Immature natural killer cell (primary cell): ENCODE data around the gene PRDM16. TPM values are rescaled to one million over a fixed set of nuclear protein-coding genes. Genes with fewer than 3 reads are reported as not detected.
"Not testable (repeated sequence)": the region's sequence is repeated elsewhere in the genome, so short reads cannot be mapped to it uniquely, and the experiment has no call there.

ENCODE experiments used
- DNase-seq, 3 donors: peaks; one replicate each; pipeline ENCODE4 v3.0.0; 2022; ENCODE audit warnings: mixed read lengths in 1 of 3
- H3K27ac Mint-ChIP-seq, 6 donors: one replicate each; pipeline ENCODE4 v1.8.0; 2020; ENCODE audit warnings: mixed read lengths in 6 of 6, mild to moderate bottlenecking in 5 of 6, inconsistent platforms in 4 of 6, moderate library complexity in 3 of 6
- H3K27me3 Mint-ChIP-seq, 3 donors: one replicate each; pipeline ENCODE4 v1.8.0; 2020 to 2021; ENCODE audit warnings: low read depth in 3 of 3, mild to moderate bottlenecking in 3 of 3, mixed read lengths in 3 of 3, moderate library complexity in 3 of 3, inconsistent platforms in 1 of 3
- H3K36me3 Mint-ChIP-seq, 3 donors: one replicate each; pipeline ENCODE4 v1.8.0; 2020; ENCODE audit warnings: mixed read lengths in 3 of 3, inconsistent platforms in 2 of 3, mild to moderate bottlenecking in 2 of 3
- H3K4me1 Mint-ChIP-seq, 2 donors: one replicate each; pipeline ENCODE4 v1.8.0; 2020; ENCODE audit warnings: inconsistent platforms in 2 of 2, mild to moderate bottlenecking in 2 of 2, mixed read lengths in 2 of 2, moderate library complexity in 1 of 2
- H3K4me3 Mint-ChIP-seq, 5 donors: one replicate each; pipeline ENCODE4 v1.8.0; 2020; ENCODE audit warnings: mild to moderate bottlenecking in 5 of 5, mixed read lengths in 5 of 5, inconsistent platforms in 3 of 5, moderate library complexity in 3 of 5
- H3K9me3 Mint-ChIP-seq, 6 donors: one replicate each; pipeline ENCODE4 v1.8.0; 2020; ENCODE audit warnings: mild to moderate bottlenecking in 6 of 6, mixed read lengths in 6 of 6, inconsistent platforms in 4 of 6, moderate library complexity in 3 of 6
- polyA plus RNA-seq, 3 donors: library from polyadenylated mRNA; unstranded; fragments of 300-500 nt; fragmentation: Illumina TruSeq; gene quantifications; one replicate each; pipeline ENCODE4 v1.2.3, GENCODE V29; 2021

The PRDM16 gene
- polyA plus RNA-seq, 3 donors from 2014 or later, result 0.17 to 0.29 (median 0.22) TPM

GRCh38 chr1:3276341-3276800 lies 207.4 kb downstream of the PRDM16 start:
- no peak for DNase-seq
- no peaks in the 10 kb centered on the region for H3K9me3 Mint-ChIP-seq
- H3K4me1 Mint-ChIP-seq, result no peaks in the 10 kb centered on the region
- no peak overlapping the region for H3K4me3 Mint-ChIP-seq
- H3K36me3 Mint-ChIP-seq, result no peaks in the 10 kb centered on the region
- H3K27me3 Mint-ChIP-seq, result peaks cover 1 to 2% (median 2%) of the 10 kb centered on the region in 3 donors
- H3K27ac Mint-ChIP-seq, result no peak overlapping the region

DNA sequence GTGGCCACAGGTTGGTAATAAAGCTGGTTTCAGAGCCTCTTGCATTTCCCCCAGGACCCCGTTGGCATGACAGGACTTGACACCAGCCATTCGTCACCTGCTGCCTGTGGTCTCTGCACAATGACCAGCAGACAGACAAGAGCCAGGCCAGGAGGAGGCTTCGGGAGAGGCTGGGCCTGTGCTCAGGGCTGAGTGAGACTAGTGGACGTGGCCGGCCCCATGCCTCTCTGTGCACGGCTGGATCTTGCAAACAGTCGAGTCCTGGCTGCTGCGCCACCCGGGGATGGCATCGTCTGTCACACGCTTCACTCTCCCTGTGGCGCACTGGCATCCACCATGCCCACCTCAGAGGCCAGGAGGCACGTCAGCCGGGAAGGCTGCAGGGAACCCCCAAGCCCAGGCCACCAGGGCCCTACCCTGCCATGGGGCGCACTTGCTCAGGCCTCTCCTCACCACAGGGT lies 208.0 kb downstream of the PRDM16 start:
- DNase-seq, result no peak
- Mint-ChIP-seq H3K27ac (no peak overlapping the region), H3K9me3 (no peaks in the 10 kb centered on the region), H3K4me3 (no peak overlapping the region), H3K27me3 (peaks cover 2 to 4% (median 2%) of the 10 kb centered on the region in 3 donors), H3K4me1 (no peaks in the 10 kb centered on the region), H3K36me3 (no peaks in the 10 kb centered on the region)

GRCh38 chr1:3277623-3278022 lies 208.6 kb downstream of the PRDM16 start:
- Mint-ChIP-seq H3K36me3 (no peaks in the 10 kb centered on the region), H3K9me3 (no peaks in the 10 kb centered on the region), H3K27me3 (peaks cover 2 to 4% (median 2%) of the 10 kb centered on the region in 3 donors), H3K4me3 (no peak overlapping the region), H3K4me1 (no peaks in the 10 kb centered on the region), H3K27ac (no peak overlapping the region)
- no peak for DNase-seq

- peaks cover 2% of the 10 kb centered on the region in 3 donors for H3K27me3 Mint-ChIP-seq
- no peaks in the 10 kb centered on the region for H3K9me3 Mint-ChIP-seq
- no peaks in the 10 kb centered on the region for H3K36me3 Mint-ChIP-seq
- H3K27ac Mint-ChIP-seq, result no peak overlapping the region
- no peak overlapping the region for H3K4me3 Mint-ChIP-seq
- DNase-seq, result no peak
- H3K4me1 Mint-ChIP-seq, result no peaks in the 10 kb centered on the region
These were observed 209.6 kb downstream of the PRDM16 start for GRCh38 chr1:3278416-3279181.

GRCh38 chr1:3279182-3279470 lies 210.1 kb downstream of the PRDM16 start:
- no peak overlapping the region for H3K27ac Mint-ChIP-seq
- no peaks in the 10 kb centered on the region for H3K36me3 Mint-ChIP-seq
- no peak overlapping the region for H3K4me3 Mint-ChIP-seq
- DNase-seq, result no peak
- H3K27me3 Mint-ChIP-seq, result peaks cover 2% of the 10 kb centered on the region in 3 donors
- H3K4me1 Mint-ChIP-seq, result no peaks in the 10 kb centered on the region
- H3K9me3 Mint-ChIP-seq, result no peaks in the 10 kb centered on the region

GRCh38 chr1:3281735-3282134 lies 212.7 kb downstream of the PRDM16 start:
- Mint-ChIP-seq H3K4me3 (no peak overlapping the region), H3K27me3 (peaks cover 2% of the 10 kb centered on the region in 3 donors), H3K9me3 (no peaks in the 10 kb centered on the region), H3K36me3 (no peaks in the 10 kb centered on the region), H3K4me1 (no peaks in the 10 kb centered on the region), H3K27ac (no peak overlapping the region)
- DNase-seq, result no peak

GRCh38 chr1:3282186-3282585 lies 213.2 kb downstream of the PRDM16 start:
- no peak for DNase-seq

DNA sequence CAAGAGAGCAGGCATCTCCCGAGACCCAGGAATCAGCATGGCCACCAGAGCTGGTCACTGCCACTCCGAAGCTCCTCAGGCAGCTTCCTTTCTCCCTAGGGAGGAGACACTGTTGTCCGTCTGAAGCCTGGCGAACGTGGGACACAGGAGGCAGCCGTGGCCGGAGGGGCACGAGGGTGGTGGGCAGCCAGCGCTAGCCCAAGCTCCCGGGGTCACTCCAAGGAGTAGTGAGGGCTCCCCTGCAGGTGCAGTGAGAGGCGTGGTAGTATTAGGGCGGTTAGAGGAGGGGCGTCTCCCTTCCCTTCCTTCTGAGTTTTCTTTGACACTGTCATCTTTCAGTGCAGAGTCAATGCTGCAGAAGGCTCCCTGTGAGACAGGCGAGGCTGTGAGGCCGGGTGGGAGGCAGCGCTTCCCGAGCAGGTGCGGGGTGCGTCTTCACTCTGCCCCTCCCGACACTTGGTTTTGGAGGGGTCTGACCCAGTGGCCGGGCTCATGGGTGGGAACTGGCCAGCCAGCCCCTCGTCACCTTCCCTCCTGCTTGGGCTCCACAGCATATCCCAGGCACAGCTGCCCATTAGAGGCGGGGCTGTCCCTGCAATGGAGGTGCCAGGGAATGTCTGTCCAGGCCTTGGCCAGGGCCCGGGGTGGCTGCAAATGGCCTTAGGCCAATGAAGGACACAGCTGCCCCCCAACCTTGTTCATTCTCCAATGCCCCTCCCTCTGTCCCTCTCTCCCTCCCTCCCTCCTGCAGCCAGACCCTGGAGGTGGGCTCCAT lies 213.8 kb downstream of the PRDM16 start:
- Mint-ChIP-seq H3K27ac (no peak overlapping the region), H3K4me3 (no peak overlapping the region), H3K4me1 (no peaks in the 10 kb centered on the region), H3K36me3 (no peaks in the 10 kb centered on the region), H3K27me3 (peaks cover 2% of the 10 kb centered on the region in 3 donors), H3K9me3 (no peaks in the 10 kb centered on the region)
- DNase-seq, result no peak

More at GRCh38 chr1:3282186-3282585, 213.2 kb downstream of the PRDM16 start:
- Mint-ChIP-seq H3K27me3 (peaks cover 2% of the 10 kb centered on the region in 3 donors), H3K27ac (no peak overlapping the region), H3K9me3 (no peaks in the 10 kb centered on the region), H3K36me3 (no peaks in the 10 kb centered on the region), H3K4me3 (no peak overlapping the region), H3K4me1 (no peaks in the 10 kb centered on the region)

DNA sequence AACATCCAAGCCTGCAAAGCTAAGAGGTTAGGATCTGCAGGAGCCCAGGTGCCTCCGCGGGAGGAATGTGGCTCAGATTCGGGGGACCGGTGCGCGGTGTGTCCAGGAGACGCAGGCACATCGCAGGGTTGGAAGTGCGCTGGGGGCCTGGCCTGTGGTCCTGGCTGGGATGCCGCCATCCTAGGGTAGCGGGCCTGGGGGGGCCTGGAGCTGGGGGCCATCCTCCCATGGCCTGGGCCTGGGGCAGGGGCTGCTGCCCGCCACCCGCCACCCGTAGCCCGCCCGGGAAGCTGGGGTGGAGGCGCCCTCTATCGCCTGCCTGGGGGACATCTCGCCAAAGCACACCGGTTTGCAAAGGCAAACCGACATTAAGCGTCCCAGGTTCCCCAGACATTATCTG lies 214.8 kb downstream of the PRDM16 start:
- DNase-seq, result no peak
- Mint-ChIP-seq H3K36me3 (no peaks in the 10 kb centered on the region), H3K4me1 (no peaks in the 10 kb centered on the region)

DNA sequence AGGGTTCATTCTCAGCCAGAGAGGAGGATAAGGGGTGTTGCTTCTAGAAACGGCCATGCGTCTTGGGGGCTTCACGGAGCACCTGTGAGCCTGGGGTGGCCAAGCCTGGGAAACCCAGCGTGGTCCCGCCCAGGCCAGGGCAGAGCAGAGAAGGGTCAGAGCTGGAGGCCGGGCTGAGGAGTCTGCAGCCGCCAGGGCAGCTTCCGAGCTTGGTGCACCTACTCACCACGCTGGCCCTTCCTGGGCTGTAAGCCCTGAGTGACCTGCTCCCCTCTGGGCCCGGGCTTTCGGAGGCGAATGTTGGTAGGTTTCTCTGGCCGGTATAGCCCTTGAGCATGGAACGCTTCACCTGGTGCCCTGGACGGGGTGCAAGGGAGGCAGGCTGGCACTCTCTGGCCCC lies 215.7 kb downstream of the PRDM16 start:
- H3K4me3 Mint-ChIP-seq, result no peak overlapping the region
- H3K27ac Mint-ChIP-seq, result no peak overlapping the region
- no peaks in the 10 kb centered on the region for H3K9me3 Mint-ChIP-seq
- no peaks in the 10 kb centered on the region for H3K4me1 Mint-ChIP-seq
- peaks cover 0 to 2% (median 2%) of the 10 kb centered on the region in 3 donors for H3K27me3 Mint-ChIP-seq
- no peaks in the 10 kb centered on the region for H3K36me3 Mint-ChIP-seq
- no peak for DNase-seq

More for the DNA sequence above, 214.8 kb downstream of the PRDM16 start:
- peaks cover 2% of the 10 kb centered on the region in 3 donors for H3K27me3 Mint-ChIP-seq
- H3K9me3 Mint-ChIP-seq, result no peaks in the 10 kb centered on the region
- no peak overlapping the region for H3K4me3 Mint-ChIP-seq
- H3K27ac Mint-ChIP-seq, result no peak overlapping the region

- Mint-ChIP-seq H3K9me3 (no peaks in the 10 kb centered on the region), H3K36me3 (no peaks in the 10 kb centered on the region), H3K27ac (no peak overlapping the region), H3K4me1 (no peaks in the 10 kb centered on the region), H3K27me3 (peaks cover 0 to 2% (median under 1%) of the 10 kb centered on the region in 3 donors), H3K4me3 (no peak overlapping the region)
- no peak for DNase-seq
These were observed 216.2 kb downstream of the PRDM16 start for GRCh38 chr1:3285106-3285740.

DNA sequence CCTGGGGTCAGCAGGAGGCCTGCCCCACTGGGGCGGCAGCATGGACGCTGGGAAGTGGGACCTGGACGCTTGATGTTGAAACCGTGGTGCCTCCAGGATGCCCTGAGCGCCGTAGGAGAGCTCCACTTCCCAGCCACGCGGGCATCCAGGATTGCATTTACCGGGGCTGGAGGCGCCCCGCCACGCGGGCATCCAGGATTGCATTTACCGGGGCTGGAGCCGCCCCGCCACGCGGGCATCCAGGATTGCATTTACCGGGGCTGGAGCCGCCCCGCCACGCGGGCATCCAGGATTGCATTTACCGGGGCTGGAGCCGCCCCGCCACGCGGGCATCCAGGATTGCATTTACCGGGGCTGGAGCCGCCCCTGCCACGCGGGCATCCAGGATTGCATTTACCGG lies 218.1 kb downstream of the PRDM16 start:
- DNase-seq, H3K27me3 Mint-ChIP-seq, H3K9me3 Mint-ChIP-seq, H3K36me3 Mint-ChIP-seq, H3K27ac Mint-ChIP-seq, H3K4me1 Mint-ChIP-seq, H3K4me3 Mint-ChIP-seq: not testable (repeated sequence)

GRCh38 chr1:3287656-3288160 lies 218.7 kb downstream of the PRDM16 start:
- H3K27me3 Mint-ChIP-seq, result no peaks in the 10 kb centered on the region
- H3K4me1 Mint-ChIP-seq, result no peaks in the 10 kb centered on the region
- no peak overlapping the region for H3K4me3 Mint-ChIP-seq
- no peak overlapping the region for H3K27ac Mint-ChIP-seq
- H3K36me3 Mint-ChIP-seq, result no peaks in the 10 kb centered on the region
- no peaks in the 10 kb centered on the region for H3K9me3 Mint-ChIP-seq
- DNase-seq, result no peak

DNA sequence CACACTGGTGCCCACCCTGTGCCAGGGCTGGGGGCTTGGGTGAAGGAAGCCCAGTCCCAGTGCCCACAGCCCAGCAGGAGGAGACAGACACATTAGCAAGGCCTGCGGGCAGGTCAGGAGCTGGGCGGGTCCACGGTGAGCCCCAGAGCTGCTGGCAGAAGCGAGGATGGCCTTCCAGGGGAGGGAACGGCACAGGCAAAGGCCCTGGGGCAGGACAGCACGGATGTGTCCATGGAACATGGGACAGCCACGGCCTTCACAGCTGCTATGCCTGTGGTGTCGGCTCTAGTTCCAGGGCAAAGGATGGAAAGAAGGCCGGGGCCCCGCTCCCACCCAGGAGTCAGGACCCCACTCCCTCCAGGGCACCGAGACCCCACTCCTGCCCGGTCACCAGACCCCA lies 220.5 kb downstream of the PRDM16 start:
- Mint-ChIP-seq H3K27ac (no peak overlapping the region), H3K27me3 (peaks cover 0 to 5% (median 4%) of the 10 kb centered on the region in 3 donors), H3K9me3 (no peaks in the 10 kb centered on the region), H3K36me3 (no peaks in the 10 kb centered on the region), H3K4me3 (no peak overlapping the region), H3K4me1 (no peaks in the 10 kb centered on the region)
- DNase-seq, result no peak
